IPS-18c (cell line): ENCODE results near the gene YPEL1.
"Not testable (repeated sequence)": the region's sequence is repeated elsewhere in the genome, so short reads cannot be mapped to it uniquely, and the experiment has no call there.

Source experiments
- H3K4me3 ChIP-seq: 2 replicates; pipeline ENCODE4 v1.7.0; 2013; ENCODE audit warnings: low read depth, mild to moderate bottlenecking, low read length, moderate library complexity; ENCODE audit not compliant: insufficient read depth
- H3K9me3 ChIP-seq: one replicate; pipeline ENCODE4 v1.6.1; 2013; ENCODE audit warnings: mild to moderate bottlenecking, low read length, moderate library complexity; ENCODE audit not compliant: control insufficient read depth, insufficient read depth

The YPEL1 gene

DNA sequence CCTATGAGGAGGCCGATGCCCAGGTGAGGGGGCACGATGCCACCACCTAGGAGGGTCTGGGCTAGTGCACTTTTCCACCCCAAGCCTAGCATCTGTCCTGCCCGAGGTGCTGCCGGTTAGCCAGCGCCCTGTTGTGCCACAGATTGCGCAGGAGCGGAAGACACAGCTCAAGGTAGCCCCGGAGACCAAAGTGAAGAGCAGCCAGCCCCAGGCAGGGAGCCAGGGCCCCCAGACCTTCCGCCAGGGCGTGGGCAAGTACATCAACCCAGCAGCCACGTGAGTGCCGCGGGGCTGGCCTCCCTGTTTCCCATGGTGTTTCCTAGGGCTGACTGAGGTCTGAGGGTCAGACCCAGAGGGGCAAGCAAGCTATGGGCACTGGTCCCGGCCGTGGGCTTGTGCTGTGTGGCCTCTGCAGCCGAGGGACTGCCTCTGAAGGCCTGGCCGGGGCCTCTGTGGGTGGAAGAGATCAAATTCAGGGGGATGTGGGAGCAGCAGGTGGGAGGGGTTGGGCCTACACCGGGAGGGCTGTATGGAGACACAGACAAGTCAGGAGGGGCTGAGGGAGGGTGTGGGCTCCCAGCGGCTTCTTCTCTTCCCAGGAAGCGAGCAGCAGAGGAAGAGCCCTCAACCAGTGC is 40.7 kb downstream of the YPEL1 start:
- H3K9me3 ChIP-seq = no peaks in the 10 kb centered on the region
- H3K4me3 ChIP-seq = no peak overlapping the region

GRCh38 chr22:21694394-21694793 is 41.2 kb downstream of the YPEL1 start:
- H3K4me3 ChIP-seq = no peak overlapping the region
- no peaks in the 10 kb centered on the region for H3K9me3 ChIP-seq

DNA sequence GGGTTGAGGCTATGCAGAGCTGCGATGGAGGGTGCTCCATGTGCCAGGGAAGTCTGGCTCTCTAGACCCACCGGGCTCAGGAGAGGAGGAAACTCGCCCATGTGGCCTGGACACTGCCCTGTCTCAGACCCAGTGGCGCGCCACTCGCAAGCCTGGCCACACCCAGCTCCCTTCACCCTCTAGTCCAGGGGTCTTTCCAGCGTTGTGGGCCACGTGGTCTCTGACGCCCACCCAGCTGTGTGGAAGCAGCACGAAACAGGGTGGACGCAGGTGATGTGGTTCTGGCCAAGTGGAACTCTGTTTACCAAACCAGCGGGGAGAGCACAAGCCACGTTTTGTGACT is 41.6 kb downstream of the YPEL1 start:
- Histone ChIP-seq H3K4me3 (no peak overlapping the region), H3K9me3 (no peaks in the 10 kb centered on the region)

GRCh38 chr22:21693333-21693998 is 42.1 kb downstream of the YPEL1 start:
- Histone ChIP-seq H3K9me3 (no peaks in the 10 kb centered on the region), H3K4me3 (no peak overlapping the region)

DNA sequence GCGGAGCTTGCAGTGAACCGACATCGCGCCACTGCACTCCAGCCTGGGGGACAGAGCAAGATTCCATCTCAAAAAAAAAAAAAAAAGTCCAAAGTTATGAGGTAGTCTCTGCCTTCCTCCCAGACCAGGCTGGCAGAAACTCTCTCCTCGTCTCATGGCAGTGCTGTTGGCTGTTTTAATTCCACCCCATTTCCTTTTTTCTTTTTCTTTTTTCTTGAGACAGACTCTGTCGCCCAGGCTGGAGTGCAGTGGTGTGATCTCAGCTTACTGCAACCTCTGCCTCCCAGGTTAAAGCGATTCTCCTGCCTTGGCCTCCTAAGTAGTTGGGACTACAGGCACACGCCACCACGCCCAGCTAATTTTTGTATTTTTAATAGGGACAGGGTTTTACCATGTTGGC is 42.7 kb downstream of the YPEL1 start:
- H3K9me3 ChIP-seq, H3K4me3 ChIP-seq: not testable (repeated sequence)

- Histone ChIP-seq H3K4me3 (no peak overlapping the region), H3K9me3 (peaks cover 2% of the 10 kb centered on the region)
These were observed 43.8 kb downstream of the YPEL1 start for GRCh38 chr22:21691816-21692215.

DNA sequence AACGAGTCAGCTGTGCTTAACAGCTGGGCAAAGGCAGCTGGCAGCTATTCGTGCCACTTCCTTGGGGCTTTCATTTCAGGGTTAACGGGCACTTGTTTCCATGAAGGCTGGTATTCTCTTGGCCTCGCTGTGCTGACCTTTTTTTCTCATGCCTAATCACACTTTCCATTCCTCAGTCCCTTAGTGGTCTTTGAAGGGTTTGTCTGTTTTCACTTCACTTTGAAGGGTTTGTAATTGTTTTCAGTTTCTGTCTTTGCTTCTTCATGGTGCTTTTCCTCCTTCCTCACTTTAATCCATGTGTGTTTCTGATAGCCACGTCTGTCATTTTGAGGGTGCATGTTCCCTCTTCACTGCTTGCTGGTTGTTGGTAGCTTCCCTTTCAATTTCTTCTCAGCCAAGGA is 45.2 kb downstream of the YPEL1 start:
- no peak overlapping the region for H3K4me3 ChIP-seq

GRCh38 chr22:21688706-21689381 is 46.8 kb downstream of the YPEL1 start:
- H3K4me3 ChIP-seq = no peak overlapping the region
- peaks cover 2% of the 10 kb centered on the region for H3K9me3 ChIP-seq

More for the DNA sequence above, 45.2 kb downstream of the YPEL1 start:
- peaks cover 2% of the 10 kb centered on the region for H3K9me3 ChIP-seq

DNA sequence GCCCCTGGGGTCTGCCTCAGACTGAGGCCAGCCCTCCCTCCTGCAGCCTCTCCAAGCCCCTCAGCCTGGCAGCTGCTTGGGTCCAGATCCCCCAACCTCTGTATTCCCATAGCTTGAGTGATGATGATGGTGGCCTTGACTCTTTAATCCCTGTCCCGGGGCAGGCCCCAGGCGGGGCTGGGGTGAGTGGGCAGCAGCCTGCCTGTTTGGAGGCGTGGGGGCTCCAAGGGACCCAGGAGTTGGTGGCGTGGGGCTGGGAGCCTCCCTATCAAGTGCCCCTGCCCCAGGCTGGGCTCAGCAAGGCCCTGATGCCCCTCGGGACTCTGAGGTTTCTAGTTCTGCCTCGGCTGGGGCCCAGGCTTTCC is 47.3 kb downstream of the YPEL1 start:
- Histone ChIP-seq H3K4me3 (no peak overlapping the region), H3K9me3 (peaks cover 2% of the 10 kb centered on the region)

DNA sequence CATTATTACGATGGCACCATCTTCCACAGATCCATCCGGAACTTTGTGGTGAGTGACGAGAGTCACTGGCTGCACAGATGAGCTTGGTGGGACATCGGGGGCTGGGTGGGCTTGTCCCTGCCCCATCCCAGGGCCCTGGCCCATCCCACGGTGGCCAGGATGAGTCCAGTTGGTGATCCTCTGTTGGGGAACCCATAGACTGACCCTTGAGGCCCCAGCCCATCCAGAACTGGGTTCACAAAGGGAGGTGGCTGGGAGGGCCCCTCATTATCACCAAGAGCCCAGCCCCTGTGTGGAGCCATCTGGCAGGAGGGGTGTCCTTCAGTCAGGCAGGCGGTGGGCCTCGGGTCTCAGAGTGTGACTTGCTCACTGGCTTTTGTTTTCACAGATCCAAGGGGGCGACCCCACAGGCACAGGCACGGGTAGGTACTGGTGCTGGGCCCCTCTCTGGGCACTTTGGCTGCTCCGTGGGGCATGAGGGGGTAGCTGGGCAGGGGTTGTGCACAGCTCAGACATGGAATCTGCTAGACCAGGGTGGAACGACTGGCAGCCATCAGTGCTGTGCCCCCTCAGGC is 47.8 kb downstream of the YPEL1 start:
- no peak overlapping the region for H3K4me3 ChIP-seq
- peaks cover 2% of the 10 kb centered on the region for H3K9me3 ChIP-seq

GRCh38 chr22:21686634-21687393 is 48.8 kb downstream of the YPEL1 start:
- no peak overlapping the region for H3K4me3 ChIP-seq
- peaks cover 2% of the 10 kb centered on the region for H3K9me3 ChIP-seq

DNA sequence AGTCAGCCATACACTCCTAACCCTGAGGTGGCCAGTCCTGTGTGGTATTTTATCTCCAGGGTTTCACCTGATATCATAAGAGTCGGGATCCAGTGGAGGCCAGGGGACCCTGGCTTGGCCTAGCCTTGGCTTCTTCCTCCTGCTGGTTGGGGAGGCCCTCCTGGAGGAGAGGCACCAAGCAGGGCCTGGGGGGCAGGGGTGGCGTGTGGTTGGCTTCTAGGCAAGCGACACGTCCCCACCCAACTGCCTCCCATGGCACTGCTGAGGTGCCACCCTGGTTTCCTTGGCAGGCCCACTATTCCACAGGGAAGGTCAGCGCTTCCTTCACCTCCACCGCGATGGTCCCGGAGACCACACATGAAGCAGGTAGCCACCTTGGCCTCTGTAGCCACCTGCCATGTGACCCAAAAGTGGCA is 49.4 kb downstream of the YPEL1 start:
- Histone ChIP-seq H3K9me3 (peaks cover 2% of the 10 kb centered on the region), H3K4me3 (no peak overlapping the region)

GRCh38 chr22:21685164-21685513 is 50.5 kb downstream of the YPEL1 start:
- peaks cover 2% of the 10 kb centered on the region for H3K9me3 ChIP-seq
- H3K4me3 ChIP-seq = no peak overlapping the region

- H3K9me3 ChIP-seq = peaks cover 2% of the 10 kb centered on the region
- H3K4me3 ChIP-seq = no peak overlapping the region
These were observed 51.0 kb downstream of the YPEL1 start for GRCh38 chr22:21684492-21685163.

GRCh38 chr22:21683401-21683811 is 52.2 kb downstream of the YPEL1 start:
- peaks cover 2% of the 10 kb centered on the region for H3K9me3 ChIP-seq

DNA sequence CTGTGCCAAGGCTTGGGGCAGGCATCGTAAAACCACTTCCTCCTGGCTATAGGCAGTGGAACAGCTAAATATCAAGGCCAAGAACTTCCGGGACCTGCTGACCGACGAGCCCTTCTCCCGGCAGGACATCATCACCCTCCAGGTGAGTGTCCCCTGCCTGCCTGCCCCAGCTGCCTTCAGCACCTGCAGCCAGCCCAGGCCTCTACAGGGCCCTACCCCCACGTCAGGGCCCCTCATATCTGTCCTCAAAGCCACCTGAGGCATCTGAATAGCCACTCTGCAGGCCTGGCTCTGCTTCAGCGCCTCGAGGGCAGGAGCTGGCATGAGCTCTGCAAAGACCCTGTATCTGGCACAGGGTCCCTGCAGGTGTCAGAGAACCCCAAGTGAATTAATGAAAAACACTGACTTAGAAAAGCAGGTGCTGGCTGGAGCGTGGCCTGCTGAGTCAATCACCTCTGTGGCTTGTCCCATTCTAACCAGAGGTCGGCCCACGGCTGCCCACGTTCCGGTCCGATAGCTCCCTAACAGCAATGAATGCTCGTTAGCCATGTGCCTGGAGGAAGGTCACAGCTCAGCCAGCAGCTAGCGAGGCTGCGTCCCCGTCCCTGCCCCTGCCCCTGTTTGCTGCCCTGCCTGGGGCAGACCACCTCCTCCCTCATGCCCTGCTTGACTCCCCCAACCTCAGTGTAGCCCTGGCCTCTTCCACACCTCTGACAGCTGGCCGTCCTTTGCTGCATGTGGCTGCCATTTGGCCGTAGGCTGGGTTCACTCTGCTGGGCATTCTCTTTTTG is 53.0 kb downstream of the YPEL1 start:
- Histone ChIP-seq H3K4me3 (no peak overlapping the region), H3K9me3 (peaks cover 2% of the 10 kb centered on the region)

More at GRCh38 chr22:21683401-21683811, 52.2 kb downstream of the YPEL1 start:
- H3K4me3 ChIP-seq = no peak overlapping the region
